GM18873 (cell line): ENCODE measurements around the gene LRRC7.

Experiments used
- ATAC-seq: cut with Tn5 transposase; IDR thresholded peaks from one replicate; pipeline ENCODE4 v1.9.1; 2021; ENCODE audit warnings: mild to moderate bottlenecking, moderate library complexity, moderate number of reproducible peaks; ENCODE audit not compliant: unreplicated experiment, low FRiP score

LRRC7 gene

GRCh38 chr1:69567652-69568420 lies at the start of gene LRRC7:
Gene LRRC7 (plus strand): TSS chr1:69567922. CDS start chr1:69568640, 718 bp downstream.
- no peak for ATAC-seq

GRCh38 chr1:69519006-69519405 lies 48.7 kb upstream of the LRRC7 start:
- no peak for ATAC-seq

GRCh38 chr1:69520326-69520725 lies 47.4 kb upstream of the LRRC7 start:
- ATAC-seq = no peak

- ATAC-seq = no peak
Measured at GRCh38 chr1:69523032-69523431, 44.7 kb upstream of the LRRC7 start.

- no peak for ATAC-seq
Measured at GRCh38 chr1:69523461-69523860, 44.3 kb upstream of the LRRC7 start.

- ATAC-seq = no peak
Measured at GRCh38 chr1:69524015-69524414, 43.7 kb upstream of the LRRC7 start.

- no peak for ATAC-seq
Measured at GRCh38 chr1:69527273-69527672, 40.4 kb upstream of the LRRC7 start.

- ATAC-seq = no peak
Measured at GRCh38 chr1:69528376-69528775, 39.3 kb upstream of the LRRC7 start.

- ATAC-seq = no peak
Measured at GRCh38 chr1:69533343-69533742, 34.4 kb upstream of the LRRC7 start.

GRCh38 chr1:69534829-69535228 lies 32.9 kb upstream of the LRRC7 start:
- no peak for ATAC-seq

- no peak for ATAC-seq
Measured at GRCh38 chr1:69535490-69535889, 32.2 kb upstream of the LRRC7 start.

- no peak for ATAC-seq
Measured at GRCh38 chr1:69540052-69540451, 27.7 kb upstream of the LRRC7 start.

GRCh38 chr1:69551476-69552324 lies 16.0 kb upstream of the LRRC7 start:
- ATAC-seq = no peak

GRCh38 chr1:69553726-69554125 lies 14.0 kb upstream of the LRRC7 start:
- ATAC-seq = no peak

- ATAC-seq = no peak
Measured at GRCh38 chr1:69568421-69569174, 876 bp downstream of the LRRC7 start.

GRCh38 chr1:69569175-69569541 lies 1.4 kb downstream of the LRRC7 start:
- ATAC-seq = no peak

- no peak for ATAC-seq
Measured at GRCh38 chr1:69569576-69570328, 2.0 kb downstream of the LRRC7 start.

GRCh38 chr1:69570356-69570755 lies 2.6 kb downstream of the LRRC7 start:
- no peak for ATAC-seq

GRCh38 chr1:69572921-69573320 lies 5.2 kb downstream of the LRRC7 start:
- no peak for ATAC-seq

- ATAC-seq = no peak
Measured at GRCh38 chr1:69573911-69574310, 6.2 kb downstream of the LRRC7 start.
